PC-9 (cell line): ENCODE measurements around the gene NEURL1B.

Experiments
- CTCF ChIP-seq: fragments of 200-600 bp; sonication (generic); conservative IDR thresholded peaks from 2 replicates; pipeline ENCODE4 v1.6.1; 2017; ENCODE audit warnings: mixed run types, antibody characterized with exemption, mild to moderate bottlenecking, moderate library complexity
- EZH2 ChIP-seq: fragments of 200-600 bp; sonication (generic); IDR thresholded peaks from 2 replicates; pipeline ENCODE4 v1.8.0; 2017; ENCODE audit warnings: antibody characterized with exemption, low read depth

GRCh38 chr5:172623313-172623980 is 17.6 kb upstream of the NEURL1B start:
- TF ChIP-seq CTCF (no peak), EZH2 (no peak)
